ENCODE results near the gene DDN.

DDN gene

DNA sequence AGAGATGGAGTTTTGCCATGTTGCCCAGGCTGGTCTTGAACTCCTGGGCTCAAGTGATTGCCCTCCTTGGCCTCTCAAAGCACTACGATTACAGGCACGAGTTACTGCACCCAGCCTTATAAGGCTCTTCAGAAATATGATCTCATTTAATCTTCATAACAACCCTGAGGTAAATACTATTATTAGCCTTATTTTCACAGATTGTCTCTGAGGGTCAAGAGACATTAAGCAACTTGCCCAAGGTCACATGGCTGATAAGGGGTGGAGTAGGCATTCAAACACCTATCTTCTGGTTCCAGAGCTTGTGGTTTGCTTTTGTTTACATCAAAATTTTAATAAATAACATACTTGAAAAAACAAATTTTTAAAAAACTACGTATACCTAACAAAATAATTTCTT is 14.3 kb upstream of the DDN start:
- DNase-seq (ENCODE audit: low read depth in 2 of 2), result no peak

DNA sequence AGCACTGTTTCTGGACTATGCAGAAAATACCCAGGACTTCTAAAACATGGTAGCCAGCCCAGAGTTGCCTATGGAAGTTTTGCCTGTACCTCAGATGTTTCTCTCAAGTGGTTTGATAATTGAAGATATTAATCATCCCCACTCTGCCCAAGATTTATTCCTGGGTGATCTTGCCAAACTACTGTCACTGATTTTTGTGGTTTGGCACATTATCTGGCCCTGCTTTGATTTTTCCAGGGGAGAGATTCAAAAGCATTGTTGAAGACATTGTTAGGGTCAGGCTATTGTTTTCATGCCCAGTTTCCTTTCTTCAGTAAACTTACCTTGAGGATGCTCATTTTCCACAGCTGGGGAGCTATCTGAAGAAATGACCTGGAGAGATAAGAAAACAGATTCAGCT is 13.6 kb upstream of the DDN start:
- no peak for DNase-seq (ENCODE audit: low read depth in 2 of 2)

DNA sequence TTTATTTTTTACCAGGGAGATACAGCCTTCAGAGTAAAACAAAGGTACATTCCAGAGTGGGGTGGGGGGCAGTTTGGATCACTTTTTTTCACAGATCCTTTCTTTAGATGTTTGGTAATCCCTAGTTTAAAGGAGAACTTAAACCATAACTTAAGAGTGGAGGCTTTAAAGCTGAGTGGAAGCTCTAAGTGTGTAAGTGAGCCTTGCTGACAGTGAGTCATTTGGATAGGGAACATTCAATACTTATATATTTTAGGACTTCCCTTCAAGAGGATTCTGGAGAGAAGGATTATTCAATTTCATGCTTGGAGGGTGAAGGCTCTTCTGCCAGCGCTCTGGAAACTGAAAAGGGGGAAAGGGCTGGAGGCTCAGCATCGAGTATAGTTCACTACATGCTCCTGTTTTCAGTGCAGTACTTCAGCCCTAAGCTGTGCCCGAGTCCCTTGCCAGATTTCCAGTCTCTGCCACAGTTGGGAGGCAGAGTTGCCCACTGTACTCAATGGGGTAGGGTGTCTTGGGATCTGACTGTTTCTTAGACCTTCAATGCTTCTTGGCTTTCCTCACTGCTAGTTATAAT is 11.0 kb upstream of the DDN start:
- no peak for DNase-seq (ENCODE audit: low read depth in 2 of 2)

DNA sequence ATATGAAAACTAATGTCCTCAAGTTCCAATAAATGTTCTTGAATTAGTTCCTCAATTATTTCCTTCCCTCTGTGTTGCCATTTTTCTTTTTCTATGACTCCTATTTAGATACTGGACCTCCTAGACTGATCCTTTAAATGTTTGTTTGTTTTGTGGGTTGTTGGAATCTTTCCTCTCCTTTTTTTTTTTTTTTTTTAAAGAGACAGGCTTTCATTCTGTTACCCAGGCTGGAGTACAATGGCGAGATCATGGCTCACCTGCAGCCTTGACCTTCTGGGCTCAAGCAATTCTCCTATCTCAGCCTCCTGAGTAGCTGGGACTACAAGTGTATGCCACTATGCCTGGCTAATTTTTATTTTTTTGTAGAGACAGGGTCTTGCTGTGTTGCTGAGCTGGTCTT is 9.8 kb upstream of the DDN start:
- DNase-seq (ENCODE audit: low read depth in 2 of 2), result no peak

DNA sequence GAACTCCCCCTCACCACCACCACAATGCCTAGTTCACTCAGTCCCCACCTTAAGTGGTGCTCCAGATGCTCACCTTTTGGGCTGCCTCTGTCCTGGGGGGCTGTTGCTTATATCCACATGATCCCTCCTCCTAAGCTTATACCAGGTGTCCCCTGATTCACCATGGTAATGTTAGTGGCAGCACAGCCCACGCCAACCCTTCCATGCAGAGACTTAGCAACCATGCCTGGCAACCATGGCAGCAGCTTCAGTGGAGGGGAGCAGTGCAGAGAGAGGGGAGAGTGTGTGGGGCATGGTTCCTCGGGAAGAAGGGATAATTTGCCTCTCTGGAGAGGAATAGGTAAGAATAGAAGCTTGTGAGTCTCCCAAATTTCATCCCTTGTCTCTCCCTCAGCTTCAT is 1.2 kb upstream of the DDN start:
- DNase-seq (ENCODE audit: low read depth in 2 of 2), result no peak

DNA sequence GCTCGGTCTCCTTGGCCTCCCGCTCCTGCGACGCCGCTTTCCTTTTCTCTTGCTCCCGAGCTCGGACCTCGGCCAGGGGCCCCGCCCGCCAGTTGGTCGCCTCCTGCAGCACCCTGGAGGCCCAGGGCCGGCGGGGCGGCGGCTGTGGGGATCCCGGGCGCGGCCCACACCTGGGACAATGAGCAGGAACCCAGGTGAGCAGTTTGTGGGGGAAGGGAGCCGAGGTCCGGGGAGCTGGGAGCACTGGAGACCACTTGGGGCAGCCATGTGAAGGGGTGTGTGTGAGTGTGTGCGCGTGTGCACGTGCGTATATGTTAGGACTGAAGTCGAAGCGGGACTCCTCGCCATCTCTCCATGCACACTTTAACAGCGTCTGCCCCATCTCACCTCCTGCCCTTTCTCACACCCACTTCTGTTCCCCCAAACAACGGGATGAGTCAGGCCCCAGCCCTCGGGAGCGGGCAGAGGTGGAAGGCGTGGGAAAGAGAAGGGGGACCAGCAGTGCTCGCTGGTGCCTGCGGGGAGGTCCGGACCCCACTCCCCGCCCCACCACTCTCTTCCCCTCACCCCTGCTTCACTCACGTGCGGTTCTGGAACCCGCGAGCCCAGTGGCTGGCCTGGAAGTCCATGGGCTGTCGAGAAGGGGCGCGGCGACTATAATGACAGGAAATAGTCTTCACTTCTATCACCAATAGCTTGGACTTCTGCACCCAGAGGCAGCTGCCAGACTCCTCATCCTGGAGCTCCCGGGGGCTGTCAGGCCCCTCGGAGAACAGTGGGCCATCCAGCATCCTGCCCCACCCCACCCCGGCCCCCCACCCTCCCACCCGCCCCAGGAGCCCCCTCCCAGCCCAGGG is 450 bp downstream of the DDN start:
- no peak for DNase-seq (ENCODE audit: low read depth in 2 of 2)

DNA sequence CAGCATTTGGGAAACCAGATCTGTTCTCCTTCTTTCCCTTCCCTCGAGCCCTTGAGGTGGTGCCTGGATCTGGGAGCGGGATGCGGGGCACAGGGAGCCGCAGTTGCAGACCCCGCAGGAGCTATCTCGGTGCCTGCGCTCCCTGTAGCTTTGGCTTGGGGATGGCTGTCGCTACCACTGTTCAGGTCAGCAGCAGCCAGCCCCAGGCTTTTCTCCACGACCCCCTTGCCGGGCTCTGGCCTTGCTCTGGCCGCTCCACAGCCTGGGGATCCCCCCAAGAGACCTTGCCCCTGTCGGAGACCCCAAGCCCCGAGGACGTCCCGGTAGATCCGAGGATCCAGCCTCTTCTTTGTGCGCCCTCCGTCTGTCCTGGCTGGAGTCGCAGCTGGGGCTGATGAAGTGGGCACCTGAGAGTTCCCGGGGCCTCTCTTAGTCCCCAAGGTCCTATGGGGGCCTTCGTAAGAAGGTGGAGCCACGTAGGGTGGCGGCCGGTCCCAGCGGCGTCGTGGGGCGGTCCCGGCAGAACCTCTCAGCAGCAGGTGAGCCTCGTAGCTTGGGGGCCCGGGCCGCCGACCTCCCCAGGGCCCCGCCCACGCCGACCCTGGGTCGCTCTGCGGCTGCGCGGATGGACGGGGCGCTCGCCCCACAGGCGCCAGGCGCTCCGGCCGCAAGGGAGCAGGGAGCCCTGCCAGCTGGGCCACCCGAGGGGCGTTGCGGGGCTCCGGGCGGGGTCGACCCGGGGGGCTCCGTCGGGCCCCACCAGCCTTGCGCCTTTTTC is 1.3 kb downstream of the DDN start:
- no peak for DNase-seq (ENCODE audit: low read depth in 2 of 2)

DNA sequence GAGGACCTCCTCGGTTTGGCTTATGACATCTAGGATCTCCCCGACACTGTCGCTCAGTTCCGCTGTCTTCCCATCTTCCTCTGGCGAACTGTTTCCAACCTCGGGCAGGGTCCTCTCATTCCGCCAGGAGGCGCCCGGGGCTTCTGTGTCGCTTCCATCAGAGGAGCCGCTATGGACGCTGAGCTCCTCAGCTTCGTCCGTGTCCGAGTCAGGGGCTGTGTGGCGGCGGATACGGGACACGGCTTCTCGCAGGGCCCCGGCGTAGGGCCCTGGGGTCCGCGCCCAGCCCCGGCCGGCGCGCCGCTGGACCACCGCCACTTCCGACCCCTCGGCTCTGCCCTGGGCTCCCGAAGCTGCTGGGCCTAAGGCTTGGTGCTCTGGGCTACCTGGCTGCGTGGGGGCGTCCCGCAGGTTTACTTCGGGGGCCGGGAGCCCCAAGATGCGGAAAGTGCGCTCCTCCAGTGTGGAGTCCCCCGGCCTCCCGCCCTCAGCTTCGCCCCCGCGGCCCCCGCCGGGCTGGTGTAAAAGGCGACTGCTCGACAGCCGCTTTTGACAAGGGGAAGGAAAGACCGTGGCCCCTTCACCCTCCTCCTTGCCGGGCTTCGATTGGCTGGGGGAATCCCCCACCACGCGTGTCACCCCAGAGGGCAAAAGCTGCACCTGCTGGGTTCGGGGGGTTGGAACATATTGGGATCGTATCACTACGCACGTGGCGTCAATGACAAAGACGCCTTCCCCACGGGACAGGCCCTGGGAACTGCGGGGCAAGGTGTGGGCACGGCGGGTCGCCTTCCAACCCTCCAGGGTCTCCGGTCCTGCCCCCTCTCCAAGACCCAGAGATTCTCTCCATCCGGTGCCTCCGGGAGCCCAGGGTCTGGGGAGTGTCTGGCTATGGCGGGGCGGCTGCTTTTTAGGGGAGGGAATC is 2.1 kb downstream of the DDN start:
- DNase-seq (ENCODE audit: low read depth in 2 of 2), result no peak

DNA sequence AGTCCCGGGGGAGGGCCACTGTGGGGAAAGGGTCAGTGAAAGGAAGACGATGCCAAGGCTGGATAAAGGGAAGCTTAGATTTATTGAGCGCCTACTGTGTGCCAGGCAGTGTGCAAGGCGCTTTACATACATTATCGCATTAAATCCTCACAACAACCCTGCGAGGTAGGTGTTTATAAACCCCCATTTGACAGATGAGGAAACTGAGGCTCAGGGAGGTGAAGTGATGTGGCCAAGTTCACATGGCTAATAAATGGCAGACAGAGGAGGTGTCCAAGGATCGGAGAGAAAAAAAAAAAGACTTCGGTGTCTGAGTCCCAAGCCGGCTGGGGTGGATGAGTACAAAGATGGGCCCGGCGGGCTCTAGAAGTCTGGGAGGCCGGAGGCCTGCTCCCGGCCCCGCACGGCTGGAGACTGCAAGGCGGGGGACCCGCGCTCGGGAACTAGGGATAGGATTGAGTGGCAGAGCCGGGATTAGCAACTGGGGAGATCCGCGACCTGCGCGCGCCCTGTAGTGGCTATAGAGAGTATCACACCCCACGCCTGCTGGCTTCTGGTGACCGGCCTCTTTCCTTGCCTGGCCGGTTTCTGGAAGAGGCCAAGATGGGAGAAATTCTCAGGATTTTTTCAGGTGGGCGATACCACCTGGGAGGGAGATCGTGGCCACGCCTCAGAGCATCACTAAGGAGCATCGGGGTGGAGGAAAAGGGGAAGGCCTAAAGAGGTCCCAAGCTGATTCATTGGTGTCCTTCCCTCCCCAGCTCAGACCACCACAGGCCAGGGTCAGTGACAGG is 3.9 kb downstream of the DDN start:
- DNase-seq (ENCODE audit: low read depth in 2 of 2), result no peak

DNA sequence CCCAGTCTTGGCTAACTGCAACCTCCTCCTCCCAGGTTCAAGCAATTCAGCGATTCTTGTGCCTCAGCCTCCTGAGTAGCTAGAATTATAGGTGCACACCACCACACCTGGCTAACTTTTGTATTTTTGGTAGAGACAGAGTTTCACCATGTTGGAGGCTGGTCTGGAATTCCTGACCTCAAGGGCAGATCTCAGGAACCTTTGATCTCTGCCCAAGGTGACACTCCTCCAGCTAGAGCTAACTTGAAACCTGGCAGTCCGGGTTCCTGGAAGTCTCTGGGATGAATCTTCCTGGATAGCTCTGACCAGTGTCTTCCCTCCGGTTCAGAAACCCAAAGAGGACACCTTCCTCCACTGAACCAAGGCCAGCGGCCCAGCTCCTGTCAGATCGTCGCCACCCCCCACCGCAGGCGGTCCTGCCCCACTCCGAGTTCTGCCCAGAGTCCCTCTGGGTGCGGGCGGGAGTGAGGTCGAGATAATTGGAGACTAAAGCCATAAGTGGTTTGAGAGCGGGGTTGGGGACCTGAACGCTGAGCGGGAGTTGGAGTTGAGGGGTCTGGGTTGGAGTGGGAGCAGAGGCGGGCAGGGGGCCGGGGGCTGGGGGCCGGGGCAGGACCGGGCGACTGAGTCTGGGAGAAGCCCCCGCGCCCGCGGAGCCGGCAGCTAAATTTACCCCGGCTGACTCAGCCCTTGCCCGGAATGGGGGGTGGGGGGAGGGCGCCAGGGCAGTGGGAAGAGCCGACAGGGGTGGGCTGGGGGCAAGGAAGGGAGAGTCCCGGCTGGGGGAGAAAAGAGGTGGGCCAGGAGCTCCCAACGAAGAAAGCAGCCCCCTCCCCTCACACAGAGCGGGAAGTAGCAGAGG is 4.7 kb downstream of the DDN start:
- DNase-seq (ENCODE audit: low read depth in 2 of 2), result no peak

DNA sequence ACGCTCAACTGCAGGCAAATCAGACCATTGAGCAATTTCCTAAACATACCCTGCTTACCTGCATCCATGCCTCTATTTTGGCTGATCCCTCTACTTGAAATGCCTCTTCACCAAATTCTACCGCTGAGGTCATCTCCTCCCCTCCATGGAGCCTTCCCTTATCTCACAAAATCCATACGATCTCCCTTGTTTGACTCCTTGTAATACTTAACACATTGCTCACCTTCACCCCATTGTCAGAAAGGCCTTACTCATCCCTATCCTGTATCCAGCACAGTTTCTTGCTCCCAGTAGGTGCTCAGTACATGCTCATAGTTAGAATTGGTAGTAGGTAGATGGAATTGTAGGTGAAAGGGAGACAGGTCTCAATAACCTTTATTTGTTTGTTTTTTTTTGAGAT is 5.4 kb downstream of the DDN start:
- DNase-seq (ENCODE audit: low read depth in 2 of 2), result no peak

DNA sequence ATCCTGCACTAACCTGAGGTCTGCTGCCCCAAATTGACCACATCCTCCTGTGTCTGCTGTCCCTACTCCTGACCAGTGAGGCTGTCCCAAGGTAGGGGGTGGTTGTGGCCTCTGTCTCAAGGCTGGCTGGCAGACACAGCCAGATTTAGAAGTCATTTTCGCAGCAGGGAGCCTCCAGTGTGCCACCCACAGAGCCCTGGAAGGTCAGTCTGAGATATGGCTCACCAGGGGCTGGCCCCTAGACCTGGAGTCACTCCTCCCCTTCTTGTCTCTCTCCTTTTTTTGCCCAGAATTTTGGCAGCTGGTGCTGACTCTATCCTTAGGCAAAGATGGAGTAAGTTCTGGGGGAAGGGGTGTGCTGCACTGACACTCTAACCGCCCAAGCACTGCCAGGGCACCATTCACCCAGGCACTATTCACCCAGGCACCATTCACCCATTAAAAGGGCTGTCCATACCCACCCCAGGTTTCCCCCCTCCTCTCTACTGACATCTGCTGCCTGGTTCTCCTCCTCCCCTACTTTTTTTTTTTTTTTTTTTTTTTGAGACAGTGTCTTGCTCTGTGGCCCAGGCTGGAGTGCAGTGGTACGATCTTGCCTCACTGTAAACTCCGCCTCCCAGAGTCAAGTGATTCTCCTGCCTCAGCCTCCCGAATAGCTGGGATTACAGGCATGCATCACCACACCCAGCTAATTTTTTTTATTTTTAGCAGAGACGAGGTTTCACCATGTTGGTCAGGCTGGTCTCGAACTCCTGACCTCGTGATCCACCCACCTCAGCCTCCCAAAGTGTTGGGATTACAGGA is 7.7 kb downstream of the DDN start:
- DNase-seq (ENCODE audit: low read depth in 2 of 2), result no peak

DNA sequence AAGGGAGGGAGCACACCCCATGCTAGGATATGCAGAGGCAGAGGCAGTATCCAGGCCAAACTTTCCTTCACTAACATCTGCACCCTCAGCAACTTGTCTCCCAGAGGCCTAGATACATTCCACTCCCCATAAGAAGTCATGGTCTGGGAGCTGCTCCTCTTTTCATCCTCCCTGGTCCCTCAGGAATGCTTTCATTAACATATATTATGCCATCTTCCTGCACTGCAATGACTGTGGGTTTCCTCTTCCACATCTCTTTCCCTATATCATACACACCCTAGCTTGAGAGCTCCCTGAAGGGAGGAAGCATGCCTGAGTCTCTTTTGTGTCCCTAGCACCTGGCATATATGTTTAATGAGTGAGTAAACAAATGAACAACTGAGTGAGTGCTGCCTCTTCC is 8.6 kb downstream of the DDN start:
- no peak for DNase-seq (ENCODE audit: low read depth in 2 of 2)

DNA sequence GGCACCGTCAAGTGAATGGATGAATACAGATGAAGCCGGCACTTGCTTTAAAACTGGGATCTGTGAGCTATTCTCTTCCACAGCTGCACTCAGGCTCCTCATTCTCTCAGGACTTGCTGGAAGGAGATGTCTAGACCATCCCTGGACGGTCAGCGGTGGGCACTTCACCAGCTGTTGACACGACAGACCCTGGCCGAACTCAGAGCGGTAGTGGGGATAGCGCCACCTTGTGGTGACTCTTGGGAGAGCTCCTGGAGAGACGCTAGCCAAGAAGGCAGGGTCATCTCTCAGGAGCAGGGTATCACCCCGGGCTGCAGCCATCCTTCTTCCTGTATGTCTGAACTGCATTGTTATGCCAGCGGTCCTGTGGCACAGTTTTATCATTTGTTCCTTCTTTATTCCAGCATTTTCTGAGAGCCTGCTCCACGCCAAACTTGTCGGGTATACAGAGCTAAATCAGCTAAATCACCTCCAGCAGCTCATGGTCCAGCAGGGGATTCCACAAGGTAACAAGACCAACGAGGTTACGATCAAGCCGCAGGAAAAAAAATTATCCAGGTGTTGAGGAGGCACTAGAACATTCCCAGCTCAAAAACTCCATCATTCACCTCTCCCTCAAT is 11.0 kb downstream of the DDN start:
- DNase-seq (ENCODE audit: low read depth in 2 of 2), result no peak

DNA sequence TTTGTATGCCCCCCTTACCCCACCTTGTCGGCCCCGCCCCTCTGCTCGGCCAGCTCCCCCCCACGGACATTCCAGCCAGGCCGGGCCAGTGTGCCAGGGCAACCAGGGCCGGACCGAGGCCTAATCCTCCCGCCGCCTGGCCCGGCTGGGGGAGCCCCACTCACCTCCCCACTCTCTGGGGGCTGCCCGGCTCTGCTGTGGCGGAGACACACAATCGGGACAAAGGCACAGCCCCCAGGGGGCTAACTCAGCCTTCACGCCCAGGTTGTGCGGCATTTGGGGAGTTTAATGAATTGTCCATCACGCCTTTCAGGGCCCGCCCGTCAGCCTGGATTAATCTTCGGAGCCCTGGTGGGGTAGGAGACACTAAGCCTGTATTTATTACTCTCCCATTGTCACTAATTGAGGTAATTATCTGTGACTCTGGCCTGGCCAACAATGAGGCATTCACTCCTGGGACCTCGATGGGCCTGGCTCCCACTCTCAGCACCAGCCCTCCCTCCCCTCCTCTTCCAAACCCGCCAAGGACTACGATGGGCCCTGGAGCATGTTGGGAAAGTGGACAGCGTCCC is 12.4 kb downstream of the DDN start:
- DNase-seq (ENCODE audit: low read depth in 2 of 2), result no peak

DNA sequence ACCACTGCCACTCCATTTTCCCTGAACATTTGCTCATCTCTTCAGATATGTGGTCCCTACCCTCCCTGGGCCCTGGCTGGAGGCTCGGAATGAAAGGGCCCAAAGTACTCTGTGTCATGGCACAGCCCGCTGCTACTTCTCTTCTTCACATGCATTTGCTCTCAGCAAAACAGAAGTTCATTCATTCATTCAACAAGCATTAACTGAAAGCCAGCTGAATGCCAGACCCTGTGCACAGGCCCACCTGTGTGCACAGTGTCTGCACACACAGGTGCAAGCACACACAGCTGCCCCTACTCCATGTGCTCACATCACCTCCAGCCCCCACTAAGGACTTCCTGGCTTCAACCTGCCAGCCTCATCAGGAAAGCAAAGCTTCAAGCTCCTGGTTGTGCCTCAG is 13.3 kb downstream of the DDN start:
- DNase-seq (ENCODE audit: low read depth in 2 of 2), result no peak

DNA sequence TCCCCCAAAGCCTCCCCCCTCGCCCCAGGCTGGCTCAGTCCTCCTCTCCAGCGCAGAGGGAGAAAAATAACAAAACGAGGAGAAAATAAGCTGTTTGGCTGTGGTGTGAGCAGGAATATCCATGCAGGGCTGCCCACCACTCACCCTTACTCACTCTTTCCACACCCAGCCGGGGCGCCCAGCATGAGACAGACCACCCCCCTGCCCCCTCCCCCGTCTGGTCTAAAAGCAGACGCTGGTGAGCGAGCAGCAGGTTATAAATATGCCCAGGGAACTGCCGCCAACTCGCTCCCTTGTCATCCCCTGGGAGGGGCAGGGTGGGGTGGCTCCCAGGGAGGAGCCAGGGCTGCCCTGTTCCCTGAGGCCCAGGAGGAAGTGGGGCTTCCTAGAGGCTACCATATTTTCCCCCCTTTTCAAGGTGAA is 13.7 kb downstream of the DDN start:
- no peak for DNase-seq (ENCODE audit: low read depth in 2 of 2)

DNA sequence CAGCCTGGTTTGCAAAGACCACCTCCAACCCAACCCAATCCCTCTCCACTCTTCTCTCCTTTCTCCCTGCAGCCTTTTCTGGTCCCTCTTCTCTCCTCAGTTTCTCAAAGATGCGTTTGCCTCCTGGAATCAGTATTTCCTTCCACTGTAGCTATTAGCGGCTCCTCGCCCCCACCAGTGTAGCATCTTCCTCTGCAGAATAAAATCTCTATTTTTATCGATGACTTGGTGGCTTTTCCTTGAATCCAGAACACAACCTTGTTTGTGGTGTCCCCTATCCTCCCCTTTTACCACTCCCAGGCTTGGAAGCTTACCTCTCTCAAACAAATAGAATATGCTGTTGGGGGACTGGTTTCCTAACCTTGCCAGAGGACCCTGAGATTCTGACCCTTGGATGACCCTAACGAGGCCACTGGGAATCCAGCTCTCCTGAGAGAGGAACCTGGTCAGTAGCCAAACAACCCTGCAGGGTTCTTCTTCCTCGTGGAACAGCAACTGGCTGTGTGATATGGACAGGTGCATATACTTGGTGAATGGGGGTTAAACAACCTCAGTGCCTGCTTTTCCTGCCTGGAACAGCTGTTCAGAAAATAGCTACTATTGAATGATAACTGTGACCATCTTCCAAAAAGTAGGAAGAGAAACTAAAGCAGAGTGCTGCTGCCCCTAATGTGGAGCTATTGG is 16.6 kb downstream of the DDN start:
- no peak for DNase-seq (ENCODE audit: low read depth in 2 of 2)

Data from stimulated activated CD8-positive, alpha-beta memory T cell treated with anti-CD3 and anti-CD28 coated beads, Interleukin-15, amount 100 ng/mL, for 48 hours (primary cell).